D341Med (cell line): ENCODE results near the gene CFAP46.
A peak's percentile ranks its signal among the peaks of the same experiment; 100 is the strongest.
"Not testable (repeated sequence)": the region's sequence is repeated elsewhere in the genome, so short reads cannot be mapped to it uniquely, and the experiment has no call there.

Source experiments
- DNase-seq: peaks from one replicate; pipeline ENCODE4 v3.0.0; 2012; ENCODE audit warnings: low spot score

CFAP46 gene

GRCh38 chr10:132926777-132927650 is 15.4 kb downstream of the CFAP46 start:
- DNase-seq: no peak

- no peak for DNase-seq
Measured at GRCh38 chr10:132926070-132926469, 16.3 kb downstream of the CFAP46 start.

GRCh38 chr10:132925614-132926013 is 16.8 kb downstream of the CFAP46 start:
- DNase-seq: no peak

GRCh38 chr10:132925071-132925561 is 17.3 kb downstream of the CFAP46 start:
- DNase-seq: no peak

GRCh38 chr10:132924046-132924952 is 18.1 kb downstream of the CFAP46 start:
- no peak for DNase-seq

GRCh38 chr10:132923384-132923783 is 19.0 kb downstream of the CFAP46 start:
- not testable (repeated sequence) for DNase-seq

- no peak for DNase-seq
Measured at GRCh38 chr10:132922872-132923271, 19.5 kb downstream of the CFAP46 start.

GRCh38 chr10:132921818-132922807 is 20.3 kb downstream of the CFAP46 start:
- DNase-seq: no peak

GRCh38 chr10:132921086-132921485 is 21.3 kb downstream of the CFAP46 start:
- no peak for DNase-seq

- DNase-seq: no peak
Measured at GRCh38 chr10:132920101-132920925, 22.1 kb downstream of the CFAP46 start.

- no peak for DNase-seq
Measured at GRCh38 chr10:132919374-132920100, 22.8 kb downstream of the CFAP46 start.

GRCh38 chr10:132918617-132919373 is 23.6 kb downstream of the CFAP46 start:
- no peak for DNase-seq

GRCh38 chr10:132918264-132918616 is 24.1 kb downstream of the CFAP46 start:
- DNase-seq: no peak

- no peak for DNase-seq
Measured at GRCh38 chr10:132916956-132917666, 25.3 kb downstream of the CFAP46 start.

GRCh38 chr10:132916421-132916841 is 25.9 kb downstream of the CFAP46 start:
- no peak for DNase-seq

GRCh38 chr10:132915411-132915810 is 27.0 kb downstream of the CFAP46 start:
- DNase-seq: peak; percentile 78

- no peak for DNase-seq
Measured at GRCh38 chr10:132914732-132915131, 27.6 kb downstream of the CFAP46 start.

- no peak for DNase-seq
Measured at GRCh38 chr10:132913559-132914115, 28.7 kb downstream of the CFAP46 start.
